ENCODE results near the gene PYM1.

PYM1 gene

DNA sequence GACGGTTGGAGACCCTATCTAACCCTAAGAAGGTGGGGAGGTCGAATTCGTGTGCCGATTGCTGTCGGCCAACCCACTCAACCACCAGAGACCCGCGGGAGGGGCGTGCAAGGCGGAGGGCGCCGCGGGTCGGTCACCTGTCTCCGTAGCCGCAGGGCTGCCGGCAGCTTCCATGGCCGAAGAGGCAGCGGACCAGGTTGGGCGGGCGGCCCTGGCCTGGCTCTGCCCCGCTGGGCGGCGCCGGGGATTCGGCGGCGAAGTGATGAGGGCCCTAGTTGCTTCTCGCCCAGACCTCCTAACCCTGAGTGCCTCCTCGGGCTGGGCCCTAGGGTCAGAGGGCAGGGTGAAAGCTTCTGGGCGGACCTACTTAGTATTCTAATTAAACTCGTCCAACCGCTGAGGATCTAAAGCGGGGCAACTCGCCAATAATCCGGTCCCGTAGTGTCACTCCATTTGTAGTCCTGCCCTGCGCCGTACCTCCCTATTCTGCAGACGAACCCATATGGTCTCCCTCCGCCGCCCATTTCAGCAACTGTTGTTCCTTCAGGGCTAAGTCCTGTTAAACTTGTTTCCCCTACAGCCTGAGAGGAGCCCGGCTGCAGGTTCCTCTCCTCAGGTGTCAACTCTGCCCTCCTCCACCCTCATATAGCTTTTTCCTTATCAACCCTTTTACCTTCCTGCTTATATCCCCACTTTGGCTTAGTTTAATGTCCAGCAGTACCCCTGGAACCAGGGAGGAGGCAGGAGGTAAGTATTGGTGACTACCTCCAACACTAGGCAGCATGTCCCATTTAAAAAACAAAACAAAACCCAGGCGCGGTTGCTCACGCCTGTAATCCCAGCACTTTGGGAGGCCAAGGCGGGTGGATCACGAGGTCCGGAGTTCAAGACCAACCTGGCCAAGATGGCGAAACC is at the start of gene PYM1:
Gene PYM1 (minus strand): TSS at position 307 of the 915 bp plus-strand sequence. CDS start 133 bp downstream, at position 174.
- DNase-seq, result peak; percentile 59

DNA sequence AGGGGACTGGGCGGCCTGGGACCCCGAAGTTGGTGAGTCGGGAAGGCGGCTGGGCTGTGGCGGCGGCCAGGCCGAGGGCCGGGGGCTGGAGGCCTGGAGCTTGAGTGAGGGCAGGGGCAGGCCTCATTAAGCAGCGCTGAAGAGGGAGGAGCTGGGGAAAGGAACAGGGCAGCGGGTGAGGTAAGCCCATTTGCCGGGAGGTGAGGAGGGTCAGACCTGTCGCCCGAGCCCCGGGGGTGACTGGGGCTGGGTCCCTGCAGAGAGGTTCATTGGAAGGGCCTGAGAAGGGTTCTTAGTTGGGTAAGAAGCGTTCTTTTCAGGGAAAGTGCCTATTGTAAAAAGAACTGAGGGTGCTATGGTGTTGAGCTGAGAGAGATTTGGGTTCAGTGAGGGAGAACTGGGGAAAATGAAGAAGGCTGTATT is 46.6 kb upstream of the PYM1 start:
- DNase-seq, result no peak

DNA sequence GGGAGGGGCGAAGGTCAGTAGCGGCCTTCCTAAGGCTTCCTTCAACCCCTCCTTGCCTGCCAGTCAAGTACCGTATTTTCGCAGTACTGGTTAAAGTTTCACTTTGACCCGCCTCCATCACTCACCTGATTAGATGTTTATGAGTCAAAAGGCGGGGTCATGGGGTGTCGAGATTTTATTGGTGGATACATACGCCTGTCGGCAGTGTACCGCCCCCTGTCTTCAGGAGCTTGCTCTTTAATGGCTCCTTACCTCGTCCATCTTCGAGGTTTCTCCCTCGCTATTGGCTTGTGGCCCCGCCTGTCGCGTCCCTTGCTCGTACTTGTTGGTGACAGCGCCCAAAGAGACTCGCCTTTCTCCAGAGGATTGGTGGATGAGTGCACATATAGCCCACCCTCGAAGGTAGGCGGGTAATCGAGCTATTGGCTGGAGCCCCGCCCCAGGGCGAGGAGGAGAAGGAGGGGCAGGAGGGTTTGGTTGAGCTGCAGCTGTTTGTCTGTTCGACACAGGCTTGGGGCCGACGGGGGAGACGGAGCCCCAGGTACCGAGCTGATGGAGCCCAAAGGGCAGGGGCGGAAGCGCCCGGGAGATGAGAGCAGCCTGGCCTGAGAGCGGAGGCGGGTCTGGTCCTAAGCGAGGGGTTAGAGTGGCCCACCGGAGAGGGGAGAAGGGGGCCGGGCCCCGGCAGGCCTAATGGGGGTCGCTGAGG is 46.1 kb upstream of the PYM1 start, which contains the start of gene RAB5B:
Gene RAB5B (plus strand): TSS at position 480 of the 709 bp plus-strand sequence. CDS start 12,883 bp downstream, outside the sequence.
- DNase-seq, result peak; percentile 99

DNA sequence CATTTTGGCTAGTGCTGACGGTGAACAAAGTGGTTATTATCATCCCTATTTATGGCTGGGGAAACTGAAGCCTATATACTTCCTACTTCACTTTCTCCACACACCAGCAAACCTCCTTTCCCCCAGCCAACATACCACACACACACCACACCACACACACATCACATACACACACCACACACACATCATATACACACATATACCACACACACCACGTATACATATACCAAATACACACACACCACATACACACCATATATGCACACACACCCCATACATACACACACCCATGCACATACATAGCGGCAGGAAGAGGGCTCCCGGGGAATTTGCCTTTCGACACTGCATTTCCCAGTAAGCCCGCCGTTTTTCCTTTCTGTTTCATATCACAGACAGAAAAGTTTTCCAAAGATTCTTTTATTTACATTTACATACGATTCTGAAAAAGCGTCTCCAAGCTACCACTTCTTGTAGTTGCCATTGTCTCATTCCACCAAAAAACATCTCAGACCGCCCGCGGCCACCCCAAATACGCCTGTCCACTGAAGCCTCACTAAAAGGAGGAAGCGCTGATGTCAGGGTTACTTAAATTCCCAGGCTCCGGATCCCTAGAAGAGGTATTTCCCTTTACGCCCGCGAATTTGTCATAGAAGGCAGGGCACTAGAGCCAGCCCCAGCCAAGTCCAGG is 45.4 kb upstream of the PYM1 start:
- DNase-seq, result no peak

DNA sequence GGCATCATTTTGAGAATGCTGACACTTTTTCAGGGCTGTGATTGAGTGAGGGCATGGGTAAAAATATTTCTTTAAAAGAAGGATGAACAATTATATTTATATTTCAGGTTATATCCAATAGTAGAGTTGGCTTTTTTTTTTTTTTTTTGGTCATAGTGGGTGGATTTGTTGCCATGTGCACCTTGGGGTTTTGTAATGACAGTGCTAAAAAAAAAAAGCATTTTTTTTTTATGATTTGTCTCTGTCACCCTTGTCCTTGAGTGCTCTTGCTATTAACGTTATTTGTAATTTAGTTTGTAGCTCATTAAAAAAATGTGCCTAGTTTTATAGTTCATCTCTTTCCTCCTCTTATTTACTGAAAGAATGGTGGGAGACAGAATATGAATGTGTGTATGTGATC is 44.8 kb upstream of the PYM1 start:
- no peak for DNase-seq

DNA sequence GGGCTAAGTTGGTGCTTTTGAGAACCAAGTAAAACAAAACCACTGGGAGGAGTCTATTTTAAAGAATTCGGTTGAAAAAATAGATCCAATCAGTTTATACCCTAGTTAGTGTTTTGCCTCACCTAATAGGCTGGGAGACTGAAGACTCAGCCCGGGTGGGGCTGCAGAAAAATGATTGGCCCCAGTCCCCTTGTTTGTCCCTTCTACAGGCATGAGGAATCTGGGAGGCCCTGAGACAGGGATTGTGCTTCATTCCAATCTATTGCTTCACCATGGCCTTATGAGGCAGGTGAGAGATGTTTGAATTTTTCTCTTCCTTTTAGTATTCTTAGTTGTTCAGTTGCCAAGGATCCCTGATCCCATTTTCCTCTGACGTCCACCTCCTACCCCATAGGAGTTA is 44.3 kb upstream of the PYM1 start:
- DNase-seq, result no peak

DNA sequence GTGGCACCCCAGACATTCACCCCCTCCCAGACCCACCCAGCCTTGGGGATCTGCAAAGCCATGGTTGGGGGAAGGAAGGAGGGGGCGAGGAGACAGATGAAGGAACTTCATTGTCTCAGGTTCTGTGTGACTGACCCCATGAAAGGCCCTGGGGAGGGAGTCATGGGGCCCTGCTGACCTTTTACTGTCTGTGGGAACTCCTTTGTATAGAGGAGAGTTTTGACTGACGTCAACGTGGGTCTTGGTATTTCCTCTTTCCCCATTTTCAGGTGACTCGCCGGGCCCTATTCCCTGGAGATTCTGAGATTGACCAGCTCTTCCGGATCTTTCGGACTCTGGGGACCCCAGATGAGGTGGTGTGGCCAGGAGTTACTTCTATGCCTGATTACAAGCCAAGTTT is 43.1 kb upstream of the PYM1 start:
- no peak for DNase-seq

DNA sequence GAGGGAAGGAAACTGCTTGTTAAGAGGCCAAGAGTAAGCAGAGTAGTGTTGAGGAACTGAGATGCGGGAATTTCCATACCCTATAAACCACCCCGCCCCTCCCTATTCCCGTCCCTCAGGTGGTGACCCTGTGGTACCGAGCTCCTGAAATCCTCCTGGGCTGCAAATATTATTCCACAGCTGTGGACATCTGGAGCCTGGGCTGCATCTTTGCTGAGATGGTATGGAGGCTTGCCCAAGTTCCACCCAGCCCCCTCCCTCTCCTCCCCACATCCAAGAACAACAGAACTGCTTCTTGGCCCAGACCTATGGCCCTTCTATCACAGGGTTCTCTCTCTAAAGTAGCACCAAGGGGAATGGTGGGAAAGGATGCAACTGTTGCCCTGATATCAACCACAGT is 41.7 kb upstream of the PYM1 start:
- DNase-seq, result no peak

DNA sequence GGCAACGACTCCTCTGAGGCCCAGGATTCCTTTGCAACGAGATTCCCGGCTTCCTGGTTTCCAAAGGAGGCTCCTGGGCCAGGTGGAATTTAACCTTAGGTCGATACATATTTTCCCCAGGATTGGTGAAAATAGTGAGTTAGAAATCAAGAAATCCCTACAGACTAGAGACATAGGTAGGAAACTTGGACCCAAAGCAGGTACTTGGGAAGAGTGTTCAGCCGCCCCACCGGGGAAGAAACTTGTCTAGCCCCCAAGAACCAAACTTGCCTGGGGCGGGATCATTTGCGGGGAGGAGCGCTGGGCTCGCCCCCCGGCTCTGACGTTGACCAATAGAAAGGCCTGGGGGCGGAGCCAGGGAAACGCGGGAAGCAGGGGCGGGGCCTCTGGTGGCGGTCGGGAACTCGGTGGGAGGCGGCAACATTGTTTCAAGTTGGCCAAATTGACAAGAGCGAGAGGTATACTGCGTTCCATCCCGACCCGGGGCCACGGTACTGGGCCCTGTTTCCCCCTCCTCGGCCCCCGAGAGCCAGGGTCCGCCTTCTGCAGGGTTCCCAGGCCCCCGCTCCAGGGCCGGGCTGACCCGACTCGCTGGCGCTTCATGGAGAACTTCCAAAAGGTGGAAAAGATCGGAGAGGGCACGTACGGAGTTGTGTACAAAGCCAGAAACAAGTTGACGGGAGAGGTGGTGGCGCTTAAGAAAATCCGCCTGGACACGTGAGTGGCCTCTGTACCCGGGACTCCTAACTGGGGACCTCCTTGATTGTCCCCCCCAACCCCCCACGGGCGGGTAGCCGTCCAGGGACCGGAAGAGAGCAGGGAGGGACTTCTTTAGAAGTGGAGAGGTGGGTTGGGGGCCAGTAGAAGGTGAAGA is 39.0 kb upstream of the PYM1 start, which contains the start of gene CDK2:
Gene CDK2 (plus strand): TSS at position 423 of the 874 bp plus-strand sequence. CDS start 179 bp downstream, at position 602.
- DNase-seq, result peak; percentile 30

DNA sequence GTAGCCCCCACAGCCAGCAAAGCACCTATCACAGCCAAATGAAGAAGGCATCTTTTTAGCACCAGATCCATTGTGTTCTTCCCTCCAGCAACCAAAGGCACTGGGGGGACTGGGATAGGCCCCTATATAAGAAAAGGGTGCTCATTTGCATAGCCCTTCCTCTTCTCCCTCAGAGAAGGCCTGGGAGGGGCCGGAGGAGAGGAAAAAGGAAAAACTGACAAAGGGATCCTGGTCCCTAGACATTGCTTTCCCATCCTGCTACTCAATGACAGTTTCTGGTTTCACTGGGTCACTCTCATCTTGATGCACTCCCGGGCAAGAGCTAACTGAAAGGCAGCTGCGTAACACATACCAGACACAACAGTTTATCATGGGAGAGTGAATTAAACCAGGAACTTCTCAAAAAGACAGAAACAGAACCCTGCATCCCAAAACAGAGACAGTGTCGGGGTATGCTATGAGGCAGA is 38.3 kb upstream of the PYM1 start, which contains the start of gene PMEL:
Gene PMEL (minus strand): TSS at position 102 of the 467 bp plus-strand sequence. CDS start 31 bp downstream, at position 71.
- DNase-seq, result no peak

DNA sequence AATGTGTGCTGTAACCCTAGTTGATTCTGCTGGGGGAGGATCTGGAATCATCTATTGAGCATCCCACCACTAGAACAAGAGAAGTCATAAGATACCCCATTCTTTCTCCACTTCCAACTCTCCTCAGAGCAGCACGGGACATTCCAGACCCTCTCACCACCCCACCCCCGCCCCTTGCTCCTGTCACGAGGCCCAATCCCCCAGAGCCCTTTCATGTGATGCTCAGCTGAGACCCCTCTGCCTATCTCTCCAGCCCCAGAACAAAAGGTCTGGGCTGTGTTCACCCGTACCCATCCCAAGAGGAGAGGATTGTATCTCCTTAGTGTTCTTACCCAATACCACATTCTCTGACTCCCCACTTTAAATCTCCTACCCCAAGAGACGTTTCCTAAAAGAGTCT is 37.5 kb upstream of the PYM1 start:
- no peak for DNase-seq

DNA sequence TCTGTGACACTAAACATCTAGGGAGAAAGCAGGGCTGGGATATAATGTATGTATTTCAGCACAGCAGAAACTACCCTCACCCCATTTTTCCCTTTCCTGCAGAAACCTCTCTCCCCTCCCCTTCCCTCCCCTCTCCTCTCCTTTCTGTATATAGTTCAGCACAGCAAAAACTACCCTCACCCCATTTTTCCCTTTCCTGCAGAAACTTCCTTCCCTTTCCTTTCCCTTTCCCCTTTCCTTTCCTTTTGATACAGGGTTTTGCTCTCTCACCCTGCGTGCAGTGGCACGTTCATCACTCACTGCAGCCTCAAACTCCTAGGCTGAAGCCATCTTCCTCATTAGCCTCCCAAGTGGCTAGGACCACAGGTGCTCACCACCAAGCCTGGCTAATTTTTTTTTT is 36.1 kb upstream of the PYM1 start:
- no peak for DNase-seq

DNA sequence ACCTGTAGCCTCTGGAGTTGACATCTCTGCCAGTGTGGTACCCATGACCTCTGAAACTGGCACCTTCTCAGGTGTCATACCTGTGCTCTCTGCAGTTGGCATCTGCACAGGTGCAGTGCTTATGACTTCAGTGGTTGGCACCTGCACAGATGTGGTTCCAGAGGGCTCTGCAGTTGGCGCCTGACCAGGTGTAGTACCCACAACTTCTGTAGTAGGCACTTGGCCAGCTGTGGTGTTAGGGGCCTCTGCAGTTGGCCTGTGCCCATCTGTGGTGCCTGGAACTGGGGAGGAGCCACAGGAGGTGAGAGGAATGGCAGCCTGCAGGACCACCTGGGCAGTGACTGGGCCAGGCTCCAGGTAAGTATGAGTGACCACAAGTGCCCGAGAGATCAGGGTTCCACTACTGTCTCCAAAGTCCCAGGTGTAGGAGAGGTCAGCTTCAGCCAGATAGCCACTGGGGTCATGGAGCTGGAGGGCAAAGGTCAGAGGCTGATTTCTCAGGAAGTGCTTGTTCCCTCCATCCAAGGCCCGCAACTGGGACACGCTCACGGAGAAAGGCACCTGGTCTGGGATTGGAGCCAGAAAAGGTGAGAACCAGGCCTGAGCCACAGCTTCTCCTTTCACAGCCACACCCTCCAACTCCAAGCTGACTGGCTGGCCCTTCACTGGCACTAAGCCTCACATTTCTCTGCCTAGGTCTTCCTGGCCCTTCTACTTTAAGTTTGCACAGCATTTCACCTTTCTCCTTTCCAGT is 29.6 kb upstream of the PYM1 start:
- DNase-seq, result no peak

DNA sequence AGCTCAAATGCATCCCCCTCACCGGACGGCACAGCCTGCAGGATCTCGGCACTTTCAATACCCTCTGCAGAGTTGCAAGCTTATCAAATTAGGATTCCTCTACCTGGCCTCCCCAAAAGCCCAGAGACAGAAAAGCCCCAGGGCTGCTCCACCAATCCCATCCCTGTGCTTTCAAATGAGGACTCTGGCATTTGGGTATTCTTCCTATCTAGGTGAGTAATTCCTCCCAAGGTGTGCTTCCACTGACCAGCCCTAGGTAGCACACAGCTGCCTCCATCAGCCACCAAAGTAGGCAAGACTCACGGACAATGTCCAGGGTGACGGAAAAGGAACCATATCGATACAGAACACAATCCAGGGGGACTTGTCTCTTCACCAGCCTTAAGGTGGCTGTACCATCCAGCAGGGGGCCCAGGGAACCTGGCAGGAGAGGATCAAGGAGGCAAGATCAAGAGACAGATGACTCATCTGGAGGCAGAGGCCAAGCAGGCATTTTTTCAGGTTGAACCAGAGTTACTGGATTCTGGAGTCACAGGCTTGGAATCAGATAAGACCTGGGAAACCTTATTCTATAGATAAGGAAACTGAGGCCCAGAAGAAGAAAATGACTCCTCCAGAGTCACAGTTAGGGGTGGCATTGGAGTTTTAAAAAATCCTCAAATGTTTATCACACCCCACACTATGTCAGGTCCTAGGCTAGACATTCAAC is 28.3 kb upstream of the PYM1 start:
- DNase-seq, result no peak

DNA sequence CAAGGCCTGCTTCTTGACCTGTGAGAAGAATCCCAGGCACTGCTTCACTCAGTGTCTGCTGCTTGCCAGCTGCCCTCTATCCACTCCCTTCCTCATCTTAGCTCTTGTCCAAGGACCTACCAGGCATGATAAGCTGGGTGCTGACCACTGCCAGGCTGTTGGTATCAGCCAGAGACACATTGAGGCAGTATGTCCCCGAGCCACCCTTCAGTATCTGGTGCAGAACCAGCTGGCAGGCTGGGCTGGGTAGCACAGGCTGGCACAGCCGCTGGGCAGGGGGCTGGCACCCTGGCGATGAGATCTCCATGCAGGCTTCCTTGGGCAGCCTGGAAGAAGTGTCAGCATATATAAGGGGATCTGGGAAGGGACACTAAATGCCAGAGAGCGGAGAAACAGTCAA is 27.6 kb upstream of the PYM1 start:
- DNase-seq, result no peak

DNA sequence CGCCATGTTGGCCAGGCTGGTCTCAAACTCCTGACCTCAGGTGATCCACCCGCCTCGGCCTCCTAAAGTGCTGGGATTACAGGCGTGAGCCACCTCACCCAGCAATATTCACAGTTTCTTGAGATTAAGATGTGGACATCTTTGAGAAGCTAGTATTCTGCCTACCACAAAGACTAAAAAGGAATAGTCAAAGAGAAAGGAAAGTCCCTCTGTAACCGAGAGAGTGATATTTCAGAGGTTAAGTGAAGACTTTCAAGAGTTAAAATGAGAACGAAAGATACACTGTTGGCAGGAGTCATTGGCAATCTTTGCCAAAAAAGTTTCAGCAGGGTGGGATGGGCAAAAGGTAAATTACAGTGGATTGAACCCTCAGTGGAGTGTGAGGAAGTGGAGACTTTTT is 18.9 kb upstream of the PYM1 start:
- no peak for DNase-seq

DNA sequence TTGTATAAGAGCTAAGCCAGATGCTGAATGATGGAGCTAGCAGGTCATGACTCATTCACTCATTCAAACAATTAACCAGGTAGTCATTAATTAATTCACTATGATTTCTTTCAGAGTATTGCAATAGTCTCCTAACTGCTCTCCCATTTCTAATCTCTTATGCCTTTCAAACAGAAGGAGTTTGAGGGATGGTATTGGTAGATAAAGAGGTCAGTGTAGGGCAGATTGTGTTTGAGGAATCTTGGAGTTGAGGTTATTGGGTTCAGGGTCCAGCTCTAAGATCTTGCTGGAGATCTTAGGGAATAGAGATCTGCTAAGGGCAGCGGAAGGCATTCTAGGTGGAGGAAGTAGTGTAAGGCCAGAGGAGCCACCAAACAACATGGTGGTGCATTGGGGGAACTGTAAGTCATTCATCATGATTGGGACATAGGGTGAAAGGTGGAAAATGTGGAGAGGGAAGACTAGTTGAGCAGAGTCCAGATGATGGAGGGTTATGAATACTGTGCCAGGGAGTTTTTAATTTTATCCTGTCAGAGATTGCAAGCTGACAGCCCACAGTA is 15.0 kb upstream of the PYM1 start:
- no peak for DNase-seq

DNA sequence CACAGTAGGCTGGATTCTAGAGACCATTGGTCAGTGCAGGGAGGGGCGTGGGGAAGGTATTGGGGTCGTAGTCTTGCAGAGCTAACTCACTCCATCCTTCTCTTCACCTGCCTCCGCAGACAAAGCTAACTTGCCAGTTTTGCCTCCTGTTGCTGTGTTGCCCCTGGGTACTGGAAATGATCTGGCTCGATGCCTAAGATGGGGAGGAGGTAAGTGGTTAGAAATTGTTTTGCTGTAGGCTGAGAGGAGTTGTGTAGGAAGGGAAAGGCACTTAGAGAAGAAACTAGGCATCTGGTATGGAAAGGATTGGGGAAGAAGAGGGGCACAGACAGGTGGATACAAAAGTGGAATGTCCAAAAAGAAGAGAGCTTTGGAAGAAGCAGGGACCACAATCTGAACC is 14.4 kb upstream of the PYM1 start:
- no peak for DNase-seq

DNA sequence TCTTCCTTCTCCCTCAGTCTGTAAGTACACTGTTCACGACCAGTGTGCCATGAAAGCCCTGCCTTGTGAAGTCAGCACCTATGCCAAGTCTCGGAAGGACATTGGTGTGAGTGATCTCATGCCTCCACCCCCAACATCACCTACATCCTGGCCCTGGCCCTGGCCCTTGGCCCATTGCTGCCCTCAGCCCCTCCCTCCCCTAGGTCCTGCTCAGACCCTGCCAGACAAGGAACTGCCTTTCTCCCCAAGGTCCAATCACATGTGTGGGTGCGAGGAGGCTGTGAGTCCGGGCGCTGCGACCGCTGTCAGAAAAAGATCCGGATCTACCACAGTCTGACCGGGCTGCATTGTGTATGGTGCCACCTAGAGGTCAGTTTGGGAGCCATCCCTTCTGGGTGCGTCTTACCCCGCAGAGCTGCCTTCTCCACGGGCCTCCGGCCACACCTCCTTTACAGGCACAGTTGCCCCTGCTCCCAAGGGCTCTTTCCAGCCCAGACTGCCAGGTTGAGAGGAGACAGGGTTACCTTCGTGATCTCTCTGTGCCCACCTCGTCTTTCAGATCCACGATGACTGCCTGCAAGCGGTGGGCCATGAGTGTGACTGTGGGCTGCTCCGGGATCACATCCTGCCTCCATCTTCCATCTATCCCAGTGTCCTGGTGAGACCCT is 12.5 kb upstream of the PYM1 start:
- peak; percentile 23 for DNase-seq
